ENCODE data around the gene TBC1D32. TPM values are rescaled to one million over a fixed set of nuclear protein-coding genes. Genes with fewer than 3 reads are reported as not detected.
"Not testable (repeated sequence)": the region's sequence is repeated elsewhere in the genome, so short reads cannot be mapped to it uniquely, and the experiment has no call there.

The TBC1D32 gene
- total RNA-seq, 1 donor from 2014 or later: 9.5 TPM

DNA sequence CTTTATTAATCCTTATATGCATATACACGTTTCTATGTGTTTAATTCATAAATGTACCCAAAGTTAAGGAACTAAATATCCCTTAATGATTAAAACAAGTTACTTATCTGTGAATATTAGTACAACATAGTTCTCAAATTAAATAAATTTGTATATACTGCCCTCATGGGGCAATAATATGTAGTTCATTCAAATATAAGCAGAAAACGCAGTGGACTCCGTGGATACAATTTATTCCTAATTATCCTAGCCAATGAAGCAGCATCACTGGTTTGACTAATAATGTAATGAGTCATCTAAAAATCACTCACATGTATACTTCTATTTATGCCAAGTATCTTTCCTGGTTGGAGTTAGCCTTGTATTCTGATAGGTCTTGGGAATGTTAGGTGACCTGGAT lies 111.6 kb downstream of the TBC1D32 start:
- peak; percentile 38 for DNase-seq (ENCODE audit: low read depth)

DNA sequence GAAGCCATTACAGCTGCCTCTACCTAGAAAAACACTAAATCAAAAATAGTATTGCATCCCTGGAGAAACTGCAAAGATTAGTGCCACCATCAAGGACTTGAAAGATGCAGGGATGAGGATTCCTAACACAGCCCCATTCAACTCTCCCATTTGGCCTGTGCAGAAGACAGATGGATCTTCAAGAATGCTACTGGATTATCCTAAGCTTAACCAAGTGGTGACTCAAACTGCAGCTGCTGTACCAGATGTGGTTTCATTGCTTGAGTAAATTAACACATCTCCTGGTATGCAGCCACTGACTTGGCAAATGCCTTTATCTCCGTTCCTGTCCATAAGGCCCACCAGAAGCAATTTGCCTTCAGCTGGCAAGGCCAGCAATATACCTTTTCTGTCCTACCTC lies 117.4 kb downstream of the TBC1D32 start:
- peak; percentile 82 for DNase-seq (ENCODE audit: low read depth)

DNA sequence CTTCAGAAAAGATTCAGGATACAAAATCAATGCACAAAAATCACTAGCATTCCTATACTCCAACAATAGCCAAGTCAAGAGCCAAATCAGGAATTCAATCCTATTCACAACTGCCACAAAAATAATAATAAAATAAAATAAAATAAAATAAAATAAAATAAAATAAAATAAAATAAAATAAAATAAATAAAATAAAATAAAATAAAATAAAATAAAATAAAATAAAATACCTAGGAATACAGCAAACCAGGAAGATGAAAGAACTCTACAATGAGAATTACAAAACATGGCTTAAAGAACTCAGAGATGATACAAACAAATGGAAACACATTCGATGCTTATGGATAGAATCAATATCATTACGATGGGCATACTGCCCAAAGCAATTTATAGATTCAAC lies 120.9 kb downstream of the TBC1D32 start:
- DNase-seq (ENCODE audit: low read depth): not testable (repeated sequence)

DNA sequence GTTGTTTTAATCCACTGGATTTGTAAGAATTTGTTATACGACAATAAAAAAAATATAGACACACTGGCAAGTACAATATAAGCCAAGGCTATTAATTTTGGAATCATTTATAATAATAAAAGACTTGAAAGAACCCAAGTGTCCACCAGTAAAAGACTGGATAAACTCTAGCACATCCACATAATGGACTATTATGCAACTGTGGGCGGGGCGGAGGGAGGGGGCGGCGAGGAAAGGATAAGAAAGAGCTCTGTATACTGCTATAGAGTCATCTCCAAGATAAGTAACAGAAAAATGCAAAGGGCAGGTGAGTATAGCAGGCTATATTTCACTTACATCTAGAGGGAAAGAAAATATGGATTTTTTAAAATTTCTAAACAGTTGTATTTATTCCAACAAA lies 123.3 kb downstream of the TBC1D32 start:
- no peak for DNase-seq (ENCODE audit: low read depth)

DNA sequence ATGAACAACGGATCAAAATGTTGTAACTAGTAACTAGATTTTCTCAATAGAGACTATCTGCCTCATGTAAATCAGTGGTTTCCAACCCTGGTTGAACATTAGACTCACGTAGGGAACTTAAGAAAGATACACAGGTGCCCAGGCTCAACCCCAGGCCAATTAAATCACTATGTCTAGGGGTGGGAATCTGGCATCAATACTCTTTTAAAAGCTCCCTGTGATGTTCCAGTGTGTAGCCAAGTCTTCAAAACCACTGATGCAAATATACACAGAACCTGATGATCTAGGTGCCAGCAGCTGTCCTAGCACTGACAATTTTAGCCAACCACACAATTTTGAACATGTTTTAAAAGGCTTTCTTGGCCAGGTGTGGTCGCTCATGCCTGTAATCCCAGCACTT lies 128.7 kb downstream of the TBC1D32 start:
- DNase-seq (ENCODE audit: low read depth): peak; percentile 5

DNA sequence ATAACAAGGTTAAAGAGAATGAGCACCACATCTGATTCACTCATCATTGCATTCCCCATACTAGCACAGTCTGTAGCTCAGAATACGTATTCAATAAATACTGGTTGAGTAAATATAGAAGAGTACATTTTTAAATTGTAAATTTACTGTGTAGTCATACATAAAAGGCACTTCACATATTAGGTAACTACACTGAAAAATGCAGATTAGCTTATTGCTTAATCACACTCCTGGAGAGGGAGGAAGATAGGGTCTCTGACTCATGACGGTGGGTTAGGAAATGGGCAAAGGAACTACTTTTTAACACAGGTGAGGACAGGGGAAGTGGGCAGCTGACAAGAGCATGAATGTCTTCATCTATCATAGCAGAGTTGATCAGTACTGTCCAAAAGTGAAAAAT lies 133.2 kb downstream of the TBC1D32 start:
- no peak for DNase-seq (ENCODE audit: low read depth)

DNA sequence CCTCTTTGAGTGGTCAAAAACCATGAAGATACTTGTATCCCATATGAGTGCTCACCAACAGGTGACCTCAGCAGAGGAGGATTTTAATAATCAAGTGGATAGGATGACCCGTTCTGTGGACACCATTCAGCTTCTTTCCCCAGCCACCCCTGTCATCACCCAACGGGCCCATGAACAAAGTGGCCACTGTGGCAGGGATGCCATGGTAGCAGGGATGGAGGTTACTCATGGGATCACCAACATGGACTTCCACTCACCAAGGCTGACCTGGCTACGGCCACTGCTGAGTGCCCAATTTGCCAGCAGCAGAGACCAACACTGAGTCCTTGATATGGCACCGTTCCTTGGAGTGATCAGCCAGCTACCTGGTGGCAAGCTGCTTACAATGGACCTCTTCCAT lies 138.2 kb downstream of the TBC1D32 start:
- DNase-seq (ENCODE audit: low read depth): not testable (repeated sequence)

DNA sequence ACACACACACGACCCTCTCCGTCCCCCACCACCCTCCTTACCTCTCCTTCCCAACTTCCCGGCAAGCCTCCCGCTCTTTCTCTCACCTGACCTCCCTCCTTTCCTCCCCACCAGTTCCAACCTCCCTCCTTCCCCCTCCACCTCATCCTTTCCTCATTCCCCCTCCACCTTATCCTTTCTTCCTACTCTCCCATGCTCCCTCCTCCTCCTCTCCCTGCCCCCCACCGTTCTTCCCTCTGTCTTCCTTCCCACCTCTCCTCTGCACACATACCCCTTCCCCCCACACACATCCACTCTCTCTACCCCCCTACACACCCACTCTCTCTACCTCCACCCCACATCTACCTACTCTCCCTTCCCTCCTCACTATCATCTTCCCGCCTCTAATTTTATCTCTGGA lies 144.2 kb downstream of the TBC1D32 start:
- no peak for DNase-seq (ENCODE audit: low read depth)

DNA sequence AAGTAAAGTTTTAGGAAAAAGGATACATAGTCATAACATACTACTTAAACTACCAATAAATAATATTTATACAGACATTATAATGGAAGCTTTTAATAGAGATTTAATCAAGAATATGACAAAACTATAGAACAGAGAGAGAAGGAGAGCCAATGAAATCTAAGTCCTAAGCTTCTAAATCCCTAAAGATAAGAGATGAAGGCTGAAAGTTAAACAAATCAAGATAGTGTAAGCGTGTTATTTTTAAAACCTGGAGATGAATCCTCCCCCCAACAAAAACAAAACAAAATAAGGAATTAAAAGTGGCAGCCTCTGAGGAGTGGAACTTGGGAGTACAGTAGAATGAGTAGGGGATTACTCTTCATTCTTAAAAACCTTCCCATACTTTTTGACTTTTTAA lies 145.9 kb downstream of the TBC1D32 start:
- no peak for DNase-seq (ENCODE audit: low read depth)

DNA sequence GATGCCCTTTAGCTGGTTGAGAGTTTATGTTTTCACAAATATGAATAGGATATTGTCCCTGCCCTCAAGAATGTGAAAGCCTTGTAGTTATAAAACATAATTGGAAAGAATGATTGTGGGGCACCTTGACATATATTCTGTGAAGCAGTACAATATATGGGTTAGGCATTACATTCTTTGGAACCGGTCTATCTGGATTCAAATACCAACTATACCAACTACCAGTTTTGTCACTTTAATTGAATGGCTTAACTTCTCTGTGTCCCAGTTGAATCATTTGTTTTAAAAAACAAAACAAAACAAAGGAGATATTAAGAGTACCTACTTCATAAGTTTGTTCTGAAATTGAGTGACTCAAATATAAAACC lies 146.5 kb downstream of the TBC1D32 start:
- no peak for DNase-seq (ENCODE audit: low read depth)

DNA sequence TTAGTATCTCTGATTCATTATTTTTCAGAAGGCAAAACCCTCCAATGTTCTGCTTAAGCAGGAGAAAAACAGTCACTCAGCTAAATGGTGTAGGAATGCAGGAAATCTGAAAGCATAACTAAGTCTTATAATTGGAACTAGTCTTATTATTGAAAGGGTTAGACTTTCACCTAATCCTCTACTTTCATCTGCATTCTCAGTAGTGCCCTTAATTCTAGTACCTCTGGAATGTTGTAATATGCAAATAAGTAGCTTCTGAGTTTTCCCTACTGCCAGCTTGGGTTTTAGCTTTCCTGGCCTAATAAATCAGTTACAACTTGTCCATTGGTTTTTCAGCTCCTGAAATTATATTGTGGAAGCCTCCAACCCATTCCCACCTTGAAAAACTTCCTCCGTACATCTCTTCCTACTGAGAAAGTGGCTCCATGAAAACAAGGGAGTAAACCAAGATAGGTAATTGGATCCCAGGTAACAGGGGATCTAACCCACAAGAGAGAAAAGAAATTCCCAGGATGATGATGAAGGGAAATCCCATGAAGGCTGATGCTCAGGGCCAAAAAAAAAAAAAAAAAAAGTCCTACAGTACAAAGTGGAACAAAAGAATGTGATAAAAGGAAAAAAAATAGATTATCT lies 147.0 kb downstream of the TBC1D32 start:
- no peak for DNase-seq (ENCODE audit: low read depth)

DNA sequence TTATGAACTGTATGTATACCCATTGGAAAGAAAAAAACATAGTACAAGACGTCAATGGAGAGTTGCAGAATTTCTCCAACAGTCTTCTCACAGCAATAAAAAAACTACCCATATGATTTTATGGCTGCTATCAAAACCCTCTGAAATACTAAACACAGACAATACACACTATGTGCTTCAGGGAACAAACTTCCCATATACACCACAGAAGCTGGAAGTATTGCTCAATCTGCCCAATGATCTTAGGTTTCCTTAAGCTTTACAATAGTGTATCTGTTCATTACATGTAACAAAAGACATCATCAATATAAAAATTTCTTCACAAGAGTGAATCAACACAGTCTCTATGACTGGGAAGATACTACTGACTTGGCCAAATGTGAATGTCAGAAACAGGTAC lies 150.5 kb downstream of the TBC1D32 start:
- DNase-seq (ENCODE audit: low read depth): no peak

DNA sequence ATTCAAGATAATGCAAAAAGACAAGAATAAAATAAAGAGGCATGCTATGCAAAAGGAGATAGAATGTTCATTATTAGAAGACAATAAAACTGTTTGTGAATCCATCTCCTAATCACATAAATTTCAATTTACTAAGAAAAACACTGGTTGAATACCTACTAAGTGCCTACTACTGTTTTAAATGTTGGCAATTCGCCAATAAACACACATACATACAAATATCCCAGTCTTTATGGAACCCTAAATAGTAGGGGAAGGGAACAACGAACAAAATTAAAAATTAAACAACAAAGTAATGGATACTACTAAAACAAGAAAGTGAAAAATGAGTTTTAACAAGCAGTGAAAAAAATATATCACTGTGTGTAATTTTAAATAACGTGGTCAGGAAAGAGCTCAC lies 158.5 kb downstream of the TBC1D32 start:
- no peak for DNase-seq (ENCODE audit: low read depth)

DNA sequence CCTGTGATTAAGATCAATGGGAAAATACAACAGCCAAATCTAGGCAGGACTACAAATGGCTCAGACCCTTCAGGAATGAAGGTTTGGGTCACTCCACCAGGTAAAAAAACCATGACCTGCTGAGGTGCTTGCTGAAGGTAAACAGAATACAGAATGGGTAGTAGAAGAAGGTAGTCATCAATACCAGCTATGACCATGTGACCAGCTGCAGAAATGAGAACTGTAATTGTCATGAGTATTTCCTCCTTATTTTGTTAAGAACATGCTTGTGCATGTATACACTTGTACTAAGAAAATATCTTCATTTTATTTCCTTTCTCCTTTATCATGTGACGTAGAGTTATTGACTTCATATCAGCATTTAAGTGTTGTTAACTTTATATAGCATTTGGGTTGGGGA lies 161.8 kb downstream of the TBC1D32 start:
- DNase-seq (ENCODE audit: low read depth): not testable (repeated sequence)

DNA sequence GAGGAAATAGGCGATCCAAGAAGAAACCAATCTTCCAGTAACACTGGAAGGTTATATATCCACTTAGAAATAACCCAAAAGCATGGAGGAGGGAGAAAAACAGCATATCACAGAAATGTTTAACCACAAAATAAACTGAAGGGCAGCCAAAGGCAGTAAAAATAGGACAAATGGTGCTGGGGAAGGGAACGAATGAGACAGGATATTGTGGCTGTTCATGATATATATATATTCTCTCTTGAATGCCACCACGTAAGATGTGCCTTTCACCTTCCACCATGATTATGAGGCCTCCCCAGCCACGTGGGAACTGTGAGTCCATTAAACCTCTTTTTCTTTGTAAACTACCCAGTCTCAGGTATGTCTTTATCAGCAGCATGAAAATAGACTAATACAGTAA lies 162.4 kb downstream of the TBC1D32 start:
- DNase-seq (ENCODE audit: low read depth): no peak

DNA sequence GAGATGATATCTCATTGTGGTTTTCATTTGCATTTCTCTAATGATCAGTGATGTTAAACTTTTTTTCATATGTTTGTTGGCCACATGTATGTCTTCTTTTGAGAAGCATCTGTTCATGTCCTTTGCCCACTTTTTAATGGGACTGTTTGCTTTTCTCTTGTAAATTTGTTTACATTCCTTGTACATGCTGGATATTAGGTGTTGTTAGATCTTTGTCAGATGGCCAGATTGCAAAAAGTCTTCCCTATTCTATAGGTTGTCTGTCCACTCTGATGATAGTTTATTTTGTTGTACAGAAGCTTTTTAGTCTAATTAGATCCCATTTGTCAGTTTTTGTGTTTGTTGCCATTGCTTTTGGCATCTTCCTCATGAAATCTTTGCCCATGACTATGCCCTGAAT lies 172.4 kb downstream of the TBC1D32 start:
- no peak for DNase-seq (ENCODE audit: low read depth)

DNA sequence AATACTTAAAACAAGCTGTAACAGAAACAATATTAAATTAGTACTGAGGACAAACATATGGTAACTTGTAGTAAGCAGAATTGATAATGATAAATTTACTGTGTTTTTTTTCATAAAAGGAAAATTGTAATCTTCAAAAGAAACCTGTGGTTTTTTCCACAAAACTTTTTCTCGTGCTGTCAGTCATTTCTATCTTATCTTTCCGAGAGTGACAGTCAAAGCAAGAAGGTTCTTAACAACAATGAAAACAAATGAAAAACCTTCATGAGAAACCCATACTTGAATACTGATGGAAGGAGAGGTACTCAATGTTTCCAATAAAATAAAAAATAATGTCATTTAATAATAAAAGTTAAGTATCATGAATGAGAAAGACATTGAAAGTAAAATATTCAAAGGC lies 174.0 kb downstream of the TBC1D32 start:
- no peak for DNase-seq (ENCODE audit: low read depth)

DNA sequence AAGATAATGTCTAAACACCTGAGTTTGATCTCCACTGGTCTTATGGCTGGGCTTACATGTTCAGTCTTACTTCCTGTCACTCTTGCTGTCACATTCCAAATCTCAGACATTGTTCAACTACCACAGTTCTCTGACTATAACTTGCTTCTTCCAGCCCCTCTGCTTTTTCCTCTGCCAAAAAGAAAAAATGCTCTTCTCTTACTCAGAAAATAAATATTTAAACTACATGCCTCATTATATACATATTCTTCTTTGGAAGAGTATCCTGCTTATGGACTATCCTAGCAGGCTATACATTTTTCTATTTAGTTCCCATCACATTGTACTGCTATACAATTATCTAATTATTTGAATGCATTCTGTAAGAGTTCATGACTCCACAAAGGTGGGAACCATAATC lies 175.4 kb downstream of the TBC1D32 start:
- DNase-seq (ENCODE audit: low read depth): no peak

DNA sequence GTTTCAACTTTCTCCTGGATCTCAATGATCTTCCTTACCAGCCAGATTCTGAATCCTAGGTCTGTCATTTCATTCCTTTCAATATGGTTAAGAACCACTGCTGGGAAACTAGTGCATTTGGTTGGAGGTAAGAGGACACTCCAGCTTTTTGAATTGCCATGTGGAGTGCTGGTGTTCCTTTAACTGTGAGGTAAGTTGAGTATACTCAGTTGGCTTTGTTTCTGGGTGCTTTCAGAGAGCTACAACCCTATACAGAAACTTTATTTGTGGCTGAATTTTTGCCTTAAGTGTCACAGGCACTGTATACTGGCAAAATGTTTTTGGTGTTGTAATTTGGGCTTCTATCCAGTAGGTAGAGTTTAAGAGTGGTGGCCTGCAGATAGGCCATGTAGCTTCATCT lies 175.8 kb downstream of the TBC1D32 start:
- DNase-seq (ENCODE audit: low read depth): no peak

DNA sequence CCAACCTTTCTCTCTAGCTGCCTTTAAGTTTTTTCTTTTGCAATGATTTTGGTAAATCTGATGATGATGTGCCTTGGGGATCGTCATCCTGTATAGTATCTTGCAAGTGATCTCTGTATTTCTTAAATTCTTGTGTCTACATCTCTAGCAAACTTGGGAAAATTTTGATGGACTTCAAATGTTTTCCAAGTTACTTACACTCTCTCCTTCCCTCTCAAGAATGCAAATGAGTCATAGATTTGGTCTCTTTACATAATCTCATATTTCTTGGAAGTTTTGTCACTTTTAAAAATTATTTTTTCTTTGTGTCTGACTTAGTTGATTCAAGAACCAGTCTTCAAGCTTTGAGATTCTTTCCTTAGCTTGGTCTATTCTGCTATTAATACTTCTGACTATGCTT lies 176.4 kb downstream of the TBC1D32 start:
- no peak for DNase-seq (ENCODE audit: low read depth)

DNA sequence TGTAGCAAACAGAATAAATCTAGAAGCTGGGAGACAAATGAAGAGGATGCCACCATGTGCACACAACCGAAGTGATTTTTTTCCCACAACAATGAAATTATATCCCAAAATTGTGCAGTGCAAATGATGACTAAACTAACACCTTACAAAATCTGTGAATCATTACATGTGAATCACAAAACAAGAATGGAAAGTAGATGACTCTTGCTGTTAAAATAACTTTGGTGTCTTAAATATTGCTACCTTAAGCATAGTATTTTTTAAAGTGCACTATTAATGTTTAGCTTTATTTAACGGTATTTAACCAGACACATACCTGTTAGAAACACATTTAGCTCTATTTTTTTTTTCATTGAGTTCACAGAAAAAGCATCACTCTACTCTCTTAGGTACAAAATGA lies 190.8 kb downstream of the TBC1D32 start:
- peak; percentile 8 for DNase-seq (ENCODE audit: low read depth)

DNA sequence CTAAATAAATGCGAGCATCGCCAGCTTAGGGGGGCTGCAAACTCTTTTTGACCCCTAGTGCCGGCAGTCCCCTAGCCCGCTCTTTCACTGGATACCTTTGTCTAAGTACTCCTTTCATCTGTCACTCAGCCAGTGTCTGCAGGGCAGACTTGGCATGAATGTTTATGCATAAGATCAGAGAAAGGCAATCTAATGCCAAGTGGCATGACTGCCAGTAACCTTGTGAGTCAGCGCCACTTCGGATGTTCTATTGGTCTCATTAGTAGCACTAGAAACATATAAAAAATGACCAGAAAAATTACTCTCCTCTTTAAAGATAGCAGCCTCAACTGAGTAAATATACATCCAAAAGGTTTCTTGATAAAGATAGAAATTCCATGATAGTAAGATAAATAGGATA lies 192.2 kb downstream of the TBC1D32 start:
- no peak for DNase-seq (ENCODE audit: low read depth)

DNA sequence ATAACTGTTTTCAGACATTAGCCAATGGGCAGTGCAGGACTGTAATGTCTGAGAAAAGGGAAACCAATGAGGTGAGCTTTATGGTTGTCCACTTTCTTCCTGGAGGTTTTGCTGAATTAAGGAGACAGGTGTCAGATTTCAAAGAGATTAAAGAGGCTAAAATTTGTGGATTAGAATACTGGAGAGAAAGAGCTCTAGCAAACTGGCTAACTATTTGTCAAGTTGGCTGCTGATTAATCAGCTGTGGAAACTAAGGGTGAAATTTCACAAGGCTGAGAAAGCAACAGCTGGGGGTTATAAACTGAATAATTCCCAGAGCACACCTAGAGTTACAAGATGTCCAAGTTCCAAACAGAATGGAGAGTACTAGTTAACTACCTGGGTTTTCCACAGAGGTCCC lies 198.9 kb downstream of the TBC1D32 start:
- peak; percentile 24 for DNase-seq (ENCODE audit: low read depth)

DNA sequence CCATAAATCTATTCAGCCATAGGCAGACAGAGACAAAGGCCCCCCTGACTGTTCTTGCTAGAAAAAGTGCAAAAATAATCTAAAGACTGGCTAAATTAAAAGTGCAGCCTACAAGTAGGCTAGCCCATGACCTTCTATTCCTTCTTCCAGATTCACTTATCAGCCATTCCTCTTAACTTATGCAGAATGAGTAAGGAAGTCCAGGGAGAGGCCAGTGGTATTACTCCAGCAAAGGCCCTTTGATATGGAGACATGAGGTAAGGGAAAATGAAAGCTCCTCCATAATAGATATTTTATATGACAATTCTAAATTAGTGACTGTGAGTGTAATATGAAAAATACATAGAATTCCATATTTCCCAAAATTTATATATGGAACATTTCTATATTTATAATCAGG lies 199.4 kb downstream of the TBC1D32 start:
- DNase-seq (ENCODE audit: low read depth): no peak

All from myocyte (in vitro differentiated cells).